HG02970 (cell line): ENCODE data around the gene HIC2.
A peak's percentile ranks its signal among the peaks of the same experiment; 100 is the strongest.
"Not testable (repeated sequence)": the region's sequence is repeated elsewhere in the genome, so short reads cannot be mapped to it uniquely, and the experiment has no call there.

ENCODE experiments used
- ATAC-seq: cut with Tn5 transposase; IDR thresholded peaks from one replicate; pipeline ENCODE4 v1.9.1; 2021; ENCODE audit warnings: mild to moderate bottlenecking, moderate library complexity, moderate number of reproducible peaks; ENCODE audit not compliant: unreplicated experiment, low FRiP score

Gene HIC2

GRCh38 chr22:21448627-21449416, 31.7 kb downstream of the HIC2 start:
- no peak for ATAC-seq

GRCh38 chr22:21449531-21450319, 32.6 kb downstream of the HIC2 start:
- no peak for ATAC-seq

- ATAC-seq = no peak
These were observed 33.2 kb downstream of the HIC2 start for GRCh38 chr22:21450320-21450831.

GRCh38 chr22:21450858-21451353, 33.7 kb downstream of the HIC2 start:
- ATAC-seq = no peak

GRCh38 chr22:21451545-21452520, 34.7 kb downstream of the HIC2 start:
- ATAC-seq = no peak

GRCh38 chr22:21452666-21453065, 35.5 kb downstream of the HIC2 start:
- not testable (repeated sequence) for ATAC-seq

DNA sequence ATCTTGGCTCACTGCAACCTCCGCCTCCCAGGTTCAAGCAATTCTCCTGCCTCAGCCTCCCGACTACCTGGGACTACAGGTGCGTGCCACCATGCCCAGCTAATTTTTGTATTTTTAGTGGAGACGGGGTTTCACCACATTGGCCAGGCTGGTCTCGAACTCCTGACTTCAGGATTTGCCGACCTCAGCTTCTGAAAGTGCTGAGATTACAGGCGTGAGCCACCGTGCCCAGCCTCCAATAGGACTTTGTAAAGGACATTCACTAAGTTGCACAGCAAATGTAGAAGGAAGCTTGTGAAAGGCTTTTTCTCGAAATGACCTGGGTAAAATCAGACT, 37.8 kb downstream of the HIC2 start:
- not testable (repeated sequence) for ATAC-seq

DNA sequence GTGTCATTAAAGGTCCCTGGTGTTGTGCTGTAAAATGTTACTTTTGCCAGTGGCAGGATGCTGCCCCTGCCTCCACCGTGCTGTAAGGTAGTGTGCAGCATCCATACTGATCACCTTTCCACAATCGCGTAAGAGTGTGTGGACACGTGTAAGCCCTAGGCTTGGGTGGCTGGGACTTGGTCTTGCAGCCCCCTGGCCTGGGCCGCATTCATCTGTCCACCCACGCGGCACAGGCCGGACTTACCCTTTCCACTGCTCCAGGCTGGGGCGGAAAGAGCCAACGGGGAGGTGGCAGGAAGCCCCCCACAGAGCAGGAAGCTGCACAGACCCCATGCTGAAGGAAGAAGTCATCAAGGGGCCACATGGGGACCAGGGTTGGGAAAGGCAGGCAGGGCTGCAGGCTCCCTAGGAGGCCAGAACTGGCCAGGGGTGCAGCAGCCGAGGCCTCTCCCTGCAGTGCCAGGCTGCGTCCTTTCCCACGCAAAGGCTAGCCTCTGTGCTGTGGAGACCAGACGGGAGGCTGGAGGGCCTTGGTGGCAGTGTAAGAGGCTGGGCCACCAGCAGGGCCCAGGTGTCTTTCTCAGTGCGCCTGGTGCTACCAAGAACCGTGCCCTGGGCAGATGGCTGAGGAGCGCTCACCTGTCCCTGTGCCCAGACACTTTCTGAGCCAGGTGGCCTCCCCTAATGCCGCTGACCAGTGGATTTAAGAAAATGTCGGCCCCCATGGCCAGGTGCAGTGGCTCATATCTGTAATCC, 38.3 kb downstream of the HIC2 start:
- ATAC-seq = no peak

- no peak for ATAC-seq
These were observed 40.0 kb downstream of the HIC2 start for GRCh38 chr22:21457023-21457787.

GRCh38 chr22:21462672-21463071, 45.5 kb downstream of the HIC2 start:
- not testable (repeated sequence) for ATAC-seq

DNA sequence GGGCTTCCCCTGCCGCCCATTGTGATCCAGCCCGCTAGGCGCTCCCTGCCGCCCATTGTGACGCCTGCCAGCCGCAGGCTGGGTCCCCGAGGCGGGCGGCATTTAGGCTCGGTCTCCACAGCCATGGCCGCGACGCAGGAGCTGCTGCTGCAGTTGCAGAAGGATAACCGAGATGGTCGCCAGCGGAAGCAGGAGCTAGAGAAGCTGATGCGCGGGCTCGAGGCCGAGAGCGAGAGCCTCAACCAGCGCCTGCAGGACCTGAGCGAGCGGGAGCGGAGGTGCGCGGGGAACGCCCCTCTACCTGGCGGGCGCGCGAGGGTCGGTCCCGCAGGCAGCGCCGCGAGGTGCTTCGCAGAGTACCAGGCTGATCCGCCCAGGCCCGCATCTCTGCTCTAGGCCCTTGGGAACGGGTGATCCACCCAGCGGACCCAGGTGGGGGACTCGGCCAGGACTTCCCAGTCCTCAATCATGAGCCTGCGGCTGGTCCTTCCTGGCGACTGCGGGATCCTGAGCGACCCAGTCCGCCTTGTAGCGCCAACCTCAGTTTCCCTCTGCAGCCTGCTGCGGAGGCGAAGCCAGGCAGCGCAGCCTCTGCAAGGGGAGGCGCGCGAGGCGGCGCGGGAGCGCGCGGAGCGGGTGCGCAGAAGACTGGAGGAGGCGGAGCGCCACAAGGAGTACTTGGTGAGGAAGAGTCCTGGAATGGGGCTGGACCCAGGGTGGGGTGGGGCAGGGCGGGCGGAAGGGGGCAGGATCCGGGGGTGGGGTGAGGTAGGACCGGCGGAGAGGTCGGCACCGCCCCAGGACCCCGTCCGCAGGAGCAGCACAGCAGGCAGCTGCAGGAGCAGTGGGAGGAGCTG, 50.4 kb downstream of the HIC2 start, which contains the start of gene TMEM191C:
Gene TMEM191C (plus strand): TSS at position 51 of the 857 bp plus-strand sequence. CDS start 73 bp downstream, at position 124.
- ATAC-seq = peak; percentile 40

DNA sequence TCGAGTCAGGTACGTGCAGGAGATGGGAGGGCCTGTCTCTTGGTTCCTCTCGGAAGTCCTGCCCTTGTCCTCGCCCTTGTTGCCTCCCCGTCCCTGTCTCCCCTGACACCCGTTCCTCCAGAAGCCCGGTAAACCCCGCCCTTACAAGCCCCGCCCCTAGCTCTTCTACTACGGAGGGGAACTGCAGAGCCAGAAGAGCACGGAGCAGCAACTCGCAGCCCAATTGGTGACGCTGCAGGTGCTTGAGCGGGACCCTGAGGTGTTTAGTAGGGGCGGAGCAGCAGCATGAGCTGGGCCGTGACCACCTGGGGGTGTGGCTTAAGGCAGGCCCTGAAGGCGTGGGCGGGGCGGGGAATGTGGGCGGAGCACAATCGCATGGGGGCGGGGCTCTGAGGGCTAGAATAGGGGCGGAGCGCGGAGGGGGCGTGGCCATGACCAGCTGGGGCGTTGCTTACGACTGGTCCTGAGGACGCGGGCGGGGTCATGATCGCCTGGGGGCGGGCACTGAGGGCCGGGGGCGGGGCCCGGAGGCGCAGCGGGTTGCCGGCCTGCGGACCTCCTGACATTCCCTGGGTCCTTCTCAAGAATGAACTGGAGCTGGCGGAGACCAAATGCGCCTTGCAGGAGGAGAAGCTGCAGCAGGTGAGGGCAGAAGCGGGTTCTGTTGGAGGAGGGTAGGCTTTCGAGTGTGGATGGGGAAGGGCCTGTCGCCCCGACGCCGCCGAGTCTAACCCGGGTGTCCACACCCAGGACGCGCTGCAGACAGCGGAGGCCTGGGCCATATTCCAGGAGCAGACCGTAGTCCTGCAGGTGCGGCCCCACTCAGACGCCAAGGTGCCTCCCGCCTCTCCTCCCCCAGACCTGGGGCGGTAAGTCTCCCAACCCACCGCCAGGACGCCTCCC, 51.3 kb downstream of the HIC2 start:
- peak; percentile 78 for ATAC-seq

DNA sequence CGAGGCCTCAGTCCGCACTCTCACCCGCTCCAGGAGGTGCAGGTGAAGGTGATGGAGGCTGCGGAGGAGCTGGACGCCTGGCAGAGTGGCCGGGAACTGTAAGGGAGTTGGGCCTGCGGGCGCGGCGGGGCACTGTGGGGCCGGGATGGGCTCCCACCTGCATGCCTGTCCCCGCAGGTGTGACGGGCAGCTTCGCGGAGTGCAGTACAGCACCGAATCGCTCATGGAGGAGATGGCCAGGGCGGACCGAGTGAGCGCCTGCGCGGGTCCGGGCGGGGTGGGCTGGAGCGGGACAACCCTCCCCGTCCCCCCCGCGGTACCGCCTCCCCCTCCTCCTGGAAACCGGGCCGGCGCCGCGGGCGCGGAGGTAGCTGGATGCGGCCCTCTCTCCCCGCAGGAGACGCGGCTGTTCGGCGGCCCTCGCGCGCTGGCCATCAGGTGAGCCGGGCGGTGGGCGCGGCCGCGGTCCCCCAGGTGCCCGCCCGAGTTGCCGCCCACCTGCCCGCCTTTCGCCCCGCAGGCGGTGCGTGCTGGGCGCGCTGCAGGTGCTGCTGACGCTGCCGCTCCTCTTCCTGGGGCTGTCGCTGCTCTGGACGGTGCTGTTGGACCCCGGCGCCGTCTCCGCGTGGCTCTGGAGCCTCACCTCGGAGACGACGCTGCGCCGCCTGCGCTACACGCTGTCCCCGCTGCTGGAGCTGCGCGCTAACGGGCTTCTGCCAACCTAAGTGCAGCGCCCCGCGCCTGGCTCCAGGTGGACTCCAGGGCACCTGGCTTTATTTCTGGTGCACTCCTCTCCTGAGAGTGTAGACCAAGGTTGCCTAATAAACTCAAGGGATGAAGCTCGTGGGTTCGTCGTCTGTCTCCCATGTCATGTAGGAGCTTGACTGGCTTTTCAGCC, 52.2 kb downstream of the HIC2 start:
- not testable (repeated sequence) for ATAC-seq

- ATAC-seq = not testable (repeated sequence)
These were observed 55.8 kb downstream of the HIC2 start for GRCh38 chr22:21472984-21473383.

DNA sequence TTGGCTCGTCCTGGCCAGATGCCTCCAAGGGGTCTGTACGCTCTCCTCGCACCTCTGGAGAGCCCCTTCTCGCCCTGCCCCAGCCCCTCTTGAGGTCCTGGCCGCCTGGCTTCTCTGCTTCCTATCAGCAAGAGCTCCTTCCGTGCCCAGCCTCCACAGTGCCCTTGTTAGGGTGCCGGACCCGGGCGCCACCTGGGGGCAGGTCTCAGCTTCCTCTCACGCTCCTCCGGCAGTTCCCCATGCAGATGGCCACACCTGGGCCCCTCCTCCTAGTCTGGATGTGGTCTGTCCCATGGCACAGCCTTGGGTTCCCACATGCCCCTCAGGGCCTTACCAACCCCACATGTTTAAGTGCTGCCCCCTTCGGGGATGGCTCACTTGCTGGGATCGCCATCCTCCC, 56.5 kb downstream of the HIC2 start:
- not testable (repeated sequence) for ATAC-seq

DNA sequence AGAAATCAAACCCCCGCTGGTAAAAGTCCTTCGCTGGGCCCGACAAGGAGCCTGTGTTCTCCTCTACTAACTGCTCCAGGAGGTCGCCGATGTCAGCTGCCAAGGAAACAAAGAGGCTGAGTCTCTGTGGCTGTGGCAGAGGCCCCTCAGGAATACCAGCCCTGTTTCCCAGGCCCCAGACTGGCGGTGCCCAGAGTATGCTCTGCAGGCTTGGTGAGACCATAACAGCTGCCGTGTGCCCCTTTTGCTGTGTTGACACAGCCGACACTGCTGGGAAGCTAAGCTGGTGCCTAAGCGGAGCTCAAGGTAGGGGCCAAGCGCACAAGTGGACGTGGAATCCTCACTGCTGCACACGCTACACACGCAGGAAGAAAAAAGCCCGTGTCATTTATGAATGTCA, 66.9 kb downstream of the HIC2 start:
- ATAC-seq = not testable (repeated sequence)
